ENCODE data around the gene LSAMP.

DNA sequence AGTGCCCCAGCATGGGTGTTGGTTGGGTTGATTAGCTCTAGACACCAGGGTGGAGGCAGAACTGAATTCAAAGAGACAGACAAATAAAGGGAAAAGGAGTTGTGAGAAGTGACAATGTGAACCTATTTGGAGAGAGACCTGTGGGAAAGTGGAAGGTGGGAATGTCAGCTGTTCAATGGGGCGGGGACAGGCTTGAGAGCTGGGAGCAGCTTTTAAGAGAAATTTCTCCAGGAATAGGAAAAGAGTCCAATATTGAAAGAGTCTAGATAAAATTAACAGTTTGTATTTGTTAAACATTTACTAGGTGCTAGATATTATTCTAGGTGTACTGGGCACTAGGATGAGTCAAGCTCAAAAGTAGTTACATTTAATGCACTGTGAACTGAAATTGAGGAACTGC lies 596.6 kb downstream of the LSAMP start:
- TF ChIP-seq, protein P1, sequence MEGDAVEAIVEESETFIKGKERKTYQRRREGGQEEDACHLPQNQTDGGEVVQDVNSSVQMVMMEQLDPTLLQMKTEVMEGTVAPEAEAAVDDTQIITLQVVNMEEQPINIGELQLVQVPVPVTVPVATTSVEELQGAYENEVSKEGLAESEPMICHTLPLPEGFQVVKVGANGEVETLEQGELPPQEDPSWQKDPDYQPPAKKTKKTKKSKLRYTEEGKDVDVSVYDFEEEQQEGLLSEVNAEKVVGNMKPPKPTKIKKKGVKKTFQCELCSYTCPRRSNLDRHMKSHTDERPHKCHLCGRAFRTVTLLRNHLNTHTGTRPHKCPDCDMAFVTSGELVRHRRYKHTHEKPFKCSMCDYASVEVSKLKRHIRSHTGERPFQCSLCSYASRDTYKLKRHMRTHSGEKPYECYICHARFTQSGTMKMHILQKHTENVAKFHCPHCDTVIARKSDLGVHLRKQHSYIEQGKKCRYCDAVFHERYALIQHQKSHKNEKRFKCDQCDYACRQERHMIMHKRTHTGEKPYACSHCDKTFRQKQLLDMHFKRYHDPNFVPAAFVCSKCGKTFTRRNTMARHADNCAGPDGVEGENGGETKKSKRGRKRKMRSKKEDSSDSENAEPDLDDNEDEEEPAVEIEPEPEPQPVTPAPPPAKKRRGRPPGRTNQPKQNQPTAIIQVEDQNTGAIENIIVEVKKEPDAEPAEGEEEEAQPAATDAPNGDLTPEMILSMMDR (IDR thresholded peaks at IDR 0.05) = no peak
- TF ChIP-seq POLR2A (IDR thresholded peaks at IDR 0.05) = no peak
